Vagina (tissue), 2 donors: ENCODE data around the gene PSMA7. TPM values are rescaled to one million over a fixed set of nuclear protein-coding genes. Genes with fewer than 3 reads are reported as not detected.

ENCODE experiments used
- DNase-seq, 2 donors: peaks; one replicate each; pipeline ENCODE4 v3.0.0-alpha.2; 2017; ENCODE audit errors: extremely low spot score in 2 of 2
- H3K27ac ChIP-seq: fragments of 200-600 bp; sonication (generic); one replicate; pipeline ENCODE4 v1.5.1; 2019
- H3K27me3 ChIP-seq: fragments of 200-600 bp; sonication (generic); one replicate; pipeline ENCODE4 v1.5.1; 2019
- H3K36me3 ChIP-seq, 2 donors: fragments of 200-600 bp; sonication (generic); one replicate each; pipeline ENCODE4 v1.5.1; 2017 to 2019
- H3K4me1 ChIP-seq: fragments of 200-600 bp; sonication (generic); one replicate; pipeline ENCODE4 v1.5.1; 2019
- H3K4me3 ChIP-seq, 2 donors: fragments of 200-600 bp; sonication (generic); 1 replicate in 1 of 2; 2 replicates in 1 of 2; pipeline ENCODE4 v1.5.1; 2016 to 2019
- H3K9me3 ChIP-seq: fragments of 200-600 bp; sonication (generic); one replicate; pipeline ENCODE4 v1.5.1; 2019
- CTCF ChIP-seq, 3 experiments: fragments of 450-650 bp in 2 of 3; fragments of 200-600 bp in 1 of 3; sonication (generic) in 1 of 3; IDR thresholded peaks; one replicate each; pipeline ENCODE4 v1.5.1; 2017 to 2019; ENCODE audit warnings: antibody characterized with exemption in 3 of 3, mild to moderate bottlenecking in 2 of 3, moderate library complexity in 2 of 3
- POLR2A ChIP-seq, 2 donors: fragments of 450-650 bp; IDR thresholded peaks; one replicate each; pipeline ENCODE4 v1.6.1; 2017; ENCODE audit warnings: antibody characterized with exemption in 2 of 2, mild to moderate bottlenecking in 2 of 2, moderate library complexity in 2 of 2
- POLR2AphosphoS5 ChIP-seq, 2 donors: sonication (generic); formaldehyde crosslinking; IDR thresholded peaks; one replicate each; pipeline ENCODE4 v1.9.0; 2017; ENCODE audit warnings: antibody characterized with exemption in 2 of 2, mild to moderate bottlenecking in 2 of 2, low read depth in 1 of 2; ENCODE audit not compliant: insufficient read depth in 1 of 2
- intact Hi-C: fragments of 100-400 bp; cut with DNase I; formaldehyde crosslinking; loops from one replicate; pipeline ENCODE4 v1.15.1; 2023
- total RNA-seq: library from RNA; depleted of rRNA; stranded (reverse); fragments of >200 nt; gene quantifications from one replicate; pipeline ENCODE4 v1.2.3, GENCODE V29; 2016

PSMA7 gene
- total RNA-seq, 1 donor from 2014 or later = 319 TPM

- H3K9me3 ChIP-seq = no peaks in the 10 kb centered on the region
- intact Hi-C loops = no loop called here
- no peak for TF ChIP-seq POLR2A (IDR thresholded peaks at IDR 0.05)
- no peak overlapping the region for H3K4me3 ChIP-seq
- no peak overlapping the region for H3K27ac ChIP-seq
- H3K27me3 ChIP-seq = no peaks in the 10 kb centered on the region
- peaks cover 4 to 82% of the 10 kb centered on the region in 2 donors for H3K36me3 ChIP-seq
- H3K4me1 ChIP-seq = peaks cover 22% of the 10 kb centered on the region
- DNase-seq = no peak
Measured at GRCh38 chr20:62131560-62132320, 11.5 kb downstream of the PSMA7 start.

GRCh38 chr20:62129731-62130531, 13.3 kb downstream of the PSMA7 start:
- Histone ChIP-seq H3K27me3 (no peaks in the 10 kb centered on the region), H3K36me3 (peaks cover 4 to 89% of the 10 kb centered on the region in 2 donors), H3K4me3 (no peak overlapping the region), H3K27ac (no peak overlapping the region), H3K9me3 (no peaks in the 10 kb centered on the region), H3K4me1 (peaks cover 21% of the 10 kb centered on the region)
- TF ChIP-seq POLR2A (IDR thresholded peaks at IDR 0.05) (no peak), POLR2AphosphoS5 (IDR thresholded peaks at IDR 0.05; ENCODE audit: insufficient read depth in 1 of 2, low read depth in 1 of 2) (no peak), CTCF (IDR thresholded peaks at IDR 0.05) (no peak)
- no peak for DNase-seq
- intact Hi-C loops = no loop called here

DNA sequence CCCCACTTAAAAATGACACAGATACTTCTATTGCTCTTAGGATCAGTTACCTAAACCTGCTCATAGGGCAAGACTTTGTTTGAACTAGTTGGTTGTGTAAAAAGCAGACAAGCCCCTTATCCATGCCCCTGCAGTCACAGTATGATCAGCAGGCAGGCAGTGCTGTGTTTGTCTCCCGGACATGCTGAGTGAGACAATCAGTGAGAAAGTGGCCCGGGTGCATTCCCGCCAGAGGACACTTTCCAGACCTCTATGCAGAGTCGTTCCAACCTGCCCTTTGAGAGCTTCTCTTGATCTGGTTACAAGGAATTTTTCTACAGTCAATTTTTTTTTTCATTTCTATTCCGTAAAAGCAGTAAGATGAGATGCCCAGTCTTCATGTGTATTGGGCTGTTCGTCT, 14.7 kb downstream of the PSMA7 start:
- H3K4me1 ChIP-seq = peaks cover 25% of the 10 kb centered on the region
- no peak for TF ChIP-seq POLR2AphosphoS5 (IDR thresholded peaks at IDR 0.05; ENCODE audit: insufficient read depth in 1 of 2, low read depth in 1 of 2)
- no peak for TF ChIP-seq POLR2A (IDR thresholded peaks at IDR 0.05)
- no peak for TF ChIP-seq CTCF (IDR thresholded peaks at IDR 0.05)
- no peak overlapping the region for H3K4me3 ChIP-seq
- H3K27me3 ChIP-seq = no peaks in the 10 kb centered on the region
- no peak for DNase-seq
- intact Hi-C loops = no loop called here
- peaks cover 4 to 91% of the 10 kb centered on the region in 2 donors for H3K36me3 ChIP-seq
- H3K9me3 ChIP-seq = no peaks in the 10 kb centered on the region
- H3K27ac ChIP-seq = no peak overlapping the region

GRCh38 chr20:62127799-62128198, 15.4 kb downstream of the PSMA7 start:
- no peak for DNase-seq

GRCh38 chr20:62126141-62126540, 17.1 kb downstream of the PSMA7 start:
- no peaks in the 10 kb centered on the region for H3K9me3 ChIP-seq
- no peak overlapping the region for H3K27ac ChIP-seq
- H3K4me3 ChIP-seq = no peak overlapping the region
- no peaks in the 10 kb centered on the region for H3K27me3 ChIP-seq
- peaks cover 4 to 68% of the 10 kb centered on the region in 2 donors for H3K36me3 ChIP-seq
- intact Hi-C loops = no loop called here
- H3K4me1 ChIP-seq = peaks cover 24% of the 10 kb centered on the region
- DNase-seq = no peak
- no peak for TF ChIP-seq POLR2AphosphoS5 (IDR thresholded peaks at IDR 0.05; ENCODE audit: insufficient read depth in 1 of 2, low read depth in 1 of 2)
- no peak for TF ChIP-seq CTCF (IDR thresholded peaks at IDR 0.05)
- TF ChIP-seq POLR2A (IDR thresholded peaks at IDR 0.05) = no peak

More at GRCh38 chr20:62127799-62128198, 15.4 kb downstream of the PSMA7 start:
- H3K4me1 ChIP-seq = peaks cover 26% of the 10 kb centered on the region
- TF ChIP-seq CTCF (IDR thresholded peaks at IDR 0.05) = no peak
- TF ChIP-seq POLR2AphosphoS5 (IDR thresholded peaks at IDR 0.05; ENCODE audit: insufficient read depth in 1 of 2, low read depth in 1 of 2) = no peak
- TF ChIP-seq POLR2A (IDR thresholded peaks at IDR 0.05) = no peak
- H3K27me3 ChIP-seq = no peaks in the 10 kb centered on the region
- no peak overlapping the region for H3K4me3 ChIP-seq
- intact Hi-C loops = no loop called here
- H3K36me3 ChIP-seq = peaks cover 4 to 84% of the 10 kb centered on the region in 2 donors
- H3K27ac ChIP-seq = no peak overlapping the region
- no peaks in the 10 kb centered on the region for H3K9me3 ChIP-seq
